Cardiac fibroblast (primary cell): ENCODE measurements around the gene CYB5B.

ENCODE experiments used
- DNase-seq, 2 donors: peaks; one replicate each; pipeline versions ENCODE4 v3.0.0 to v3.0.0-alpha.2; 2010; ENCODE audit warnings: low read depth in 2 of 2
- H3K4me3 ChIP-seq, 2 donors: replicated peaks in 1 of 2; 1 replicate in 1 of 2; 2 replicates in 1 of 2; pipeline ENCODE4 v1.5.1; 2011; ENCODE audit warnings: low read depth in 2 of 2, low read length in 2 of 2, mild to moderate bottlenecking in 2 of 2, moderate library complexity in 1 of 2
- CTCF ChIP-seq: IDR thresholded peaks from one replicate; pipeline ENCODE4 v1.5.1; 2011; ENCODE audit warnings: low read depth, mild to moderate bottlenecking, low read length, inconsistent platforms

CYB5B gene

GRCh38 chr16:69474408-69474807 is 50.0 kb downstream of the CYB5B start:
- no peak overlapping the region for H3K4me3 ChIP-seq
- no peak for DNase-seq
- no peak for TF ChIP-seq CTCF

- peak; percentile 60 to 74 for DNase-seq
- no peak overlapping the region for H3K4me3 ChIP-seq
- TF ChIP-seq CTCF: no peak
Observed at GRCh38 chr16:69476920-69477443, 52.6 kb downstream of the CYB5B start.

GRCh38 chr16:69477546-69477945 is 53.1 kb downstream of the CYB5B start:
- peak; percentile 25 to 58 for DNase-seq
- no peak overlapping the region for H3K4me3 ChIP-seq
- TF ChIP-seq CTCF: no peak

DNA sequence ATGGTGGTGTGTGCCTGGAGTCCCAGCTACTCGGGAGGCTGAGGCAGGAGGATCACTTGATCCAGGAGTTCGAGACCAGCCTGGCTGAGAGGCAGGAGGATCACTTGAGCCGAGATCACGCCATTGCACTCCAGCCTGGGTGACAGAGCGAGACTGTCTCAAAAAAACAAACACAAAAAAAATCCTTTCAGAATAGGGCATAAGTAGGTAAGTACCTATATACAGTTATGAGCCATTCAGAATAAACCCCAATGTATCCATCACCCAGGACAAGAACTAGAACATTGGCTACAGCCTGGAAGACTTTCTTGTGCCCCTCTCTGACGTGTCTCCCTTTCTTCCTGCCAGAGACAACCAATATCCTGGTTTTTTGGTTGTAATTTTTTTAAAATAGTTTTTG is 54.3 kb downstream of the CYB5B start:
- TF ChIP-seq CTCF: no peak
- DNase-seq: no peak
- no peak overlapping the region for H3K4me3 ChIP-seq

DNA sequence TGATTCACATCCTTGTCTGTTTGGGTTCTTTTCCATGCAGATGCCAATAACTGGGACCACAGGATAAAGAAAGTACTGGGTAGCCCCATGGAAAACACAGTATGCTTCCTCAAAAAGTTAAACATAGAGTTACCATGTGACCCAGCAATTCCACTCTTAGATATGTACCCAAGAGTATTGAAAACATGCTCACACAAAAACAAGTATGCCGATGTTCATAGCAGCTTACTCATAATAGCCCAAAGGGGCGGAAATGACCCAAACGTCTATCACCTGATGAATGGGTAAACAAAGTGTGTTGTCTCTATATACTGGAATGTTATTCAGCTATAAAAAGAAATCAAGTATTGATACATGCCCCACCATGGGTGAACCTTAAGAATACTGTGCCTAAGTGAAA is 55.4 kb downstream of the CYB5B start:
- no peak for TF ChIP-seq CTCF
- H3K4me3 ChIP-seq: no peak overlapping the region
- no peak for DNase-seq

DNA sequence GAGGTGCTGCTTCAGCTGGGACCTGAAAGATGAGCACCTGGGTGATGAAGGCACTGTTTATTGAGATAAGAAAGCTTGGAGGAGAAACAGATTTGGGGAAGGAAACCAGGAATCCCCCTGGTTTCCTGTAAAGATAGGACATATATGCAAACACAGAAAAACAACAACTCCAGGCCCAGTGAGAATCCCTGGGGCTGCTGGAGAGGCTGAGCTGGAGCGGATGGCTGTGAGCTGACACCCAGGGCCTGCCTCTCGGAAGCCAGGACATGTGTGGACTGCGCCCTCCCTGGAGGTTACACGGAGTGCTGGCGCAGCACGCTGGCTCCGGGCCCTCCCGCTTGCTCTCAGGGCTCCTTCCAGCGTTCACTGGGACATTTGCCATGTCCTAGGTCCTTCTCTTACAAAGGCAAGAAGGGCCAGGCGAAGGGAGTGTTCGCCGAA is 57.5 kb downstream of the CYB5B start:
- no peak overlapping the region for H3K4me3 ChIP-seq
- peak; percentile 76 to 92 for DNase-seq
- peak; percentile 18 for TF ChIP-seq CTCF

- no peak for TF ChIP-seq CTCF
- peak overlapping the region in 1 of 2 donors; percentile 7 for H3K4me3 ChIP-seq
- DNase-seq: peak; percentile 88 to 97
Observed at GRCh38 chr16:69482410-69482991, 58.1 kb downstream of the CYB5B start.
